T47D (cell line): ENCODE measurements around the gene ZNF837.
A peak's percentile ranks its signal among the peaks of the same experiment; 100 is the strongest.

ENCODE experiments used
- DNase-seq, 2 experiments: peaks; one replicate each; pipeline versions ENCODE4 v3.0.0 to v3.0.0-alpha.2; 2011 to 2012; ENCODE audit warnings: low read depth in 1 of 2, low spot score in 1 of 2
- JUND ChIP-seq: IDR thresholded peaks from 2 replicates; pipeline ENCODE4 v1.6.1; 2012; ENCODE audit warnings: low read depth
- in situ Hi-C: cut with HindIII; loops from 2 replicates; pipeline ENCODE4 v1.10.0; 2016; ENCODE audit warnings: low sequenced_read_pairs, low pct_unique_long_range_greater_than_20kb

The ZNF837 gene

GRCh38 chr19:58374200-58374599, 6.6 kb downstream of the ZNF837 start:
- no peak for DNase-seq
- TF ChIP-seq JUND = no peak
- in situ Hi-C loops = no loop called here

- DNase-seq = peak in 1 of 2 experiments; percentile 77
- TF ChIP-seq JUND = no peak
- in situ Hi-C loops = no loop called here
Measured at GRCh38 chr19:58372311-58373133, 8.3 kb downstream of the ZNF837 start.

- in situ Hi-C loops = no loop called here
- no peak for DNase-seq
- no peak for TF ChIP-seq JUND
Measured at GRCh38 chr19:58368561-58369360, 12.1 kb downstream of the ZNF837 start.

GRCh38 chr19:58367698-58368454, 13.0 kb downstream of the ZNF837 start:
- in situ Hi-C loops = no loop called here
- DNase-seq = no peak
- TF ChIP-seq JUND = no peak

GRCh38 chr19:58366585-58367430, 14.0 kb downstream of the ZNF837 start:
- no peak for DNase-seq
- no peak for TF ChIP-seq JUND
- in situ Hi-C loops = no loop called here

- no peak for TF ChIP-seq JUND
- in situ Hi-C loops = no loop called here
- no peak for DNase-seq
Measured at GRCh38 chr19:58364146-58364545, 16.7 kb downstream of the ZNF837 start.

GRCh38 chr19:58362272-58362994, 18.4 kb downstream of the ZNF837 start, which contains the start of gene ZNF497:
Gene ZNF497 (minus strand): TSS chr19:58362751. CDS start chr19:58357635, 5,116 bp downstream.
- peak; percentile 95 to 96 for DNase-seq
- in situ Hi-C loops = no loop called here
- no peak for TF ChIP-seq JUND

GRCh38 chr19:58361900-58362271, 18.9 kb downstream of the ZNF837 start:
- in situ Hi-C loops = no loop called here
- peak; percentile 58 to 86 for DNase-seq
- no peak for TF ChIP-seq JUND

GRCh38 chr19:58357481-58358145, 23.2 kb downstream of the ZNF837 start:
- TF ChIP-seq JUND = no peak
- no peak for DNase-seq
- in situ Hi-C loops = no loop called here

GRCh38 chr19:58356766-58357480, 23.9 kb downstream of the ZNF837 start:
- TF ChIP-seq JUND = no peak

More at GRCh38 chr19:58356766-58357480, 23.9 kb downstream of the ZNF837 start:
- in situ Hi-C loops = no loop called here
- DNase-seq = no peak
